HepG2 (cell line): ENCODE data around the gene BTF3L4. TPM values are rescaled to one million over a fixed set of nuclear protein-coding genes. Genes with fewer than 3 reads are reported as not detected.
A peak's percentile ranks its signal among the peaks of the same experiment; 100 is the strongest.

Source experiments
- ATAC-seq: fragments of 200-7000 bp; cut with Tn5 transposase; 3 replicates; pipeline ENCODE4 v1.9.1; 2020; ENCODE audit warnings: mild to moderate bottlenecking, moderate library complexity
- BruUV-seq: library from RNA; stranded (reverse); fragments of 400-500 nt; replicated peaks from 2 replicates; lab custom pipeline; 2021; lab: Mats Ljungman, UMichigan
- CTCF ChIA-PET: fragments of 300-600 bp; formaldehyde crosslinking; extraction: SDS; loops from one replicate; lab custom pipeline; 2021; ENCODE audit warnings: low total read pairs, inconsistent platforms, low intra/inter-chr PET ratio; lab: Yijun Ruan, JAX
- POLR2A ChIA-PET: fragments of 350-600 bp; sonication (Branson Sonifier 250); formaldehyde crosslinking; loops from one replicate; lab custom pipeline; 2020; ENCODE audit warnings: antibody characterized with exemption, inconsistent platforms; lab: Yijun Ruan, JAX
- DNase-seq: peaks from one replicate; pipeline ENCODE4 v3.0.0-alpha.2; 2015; ENCODE audit warnings: low spot score
- FAIRE-seq: peaks from 3 replicates; lab custom pipeline; 2011; peaks lifted over from hg19 to GRCh38; lab: Jason Lieb, UNC
- H2AFZ ChIP-seq: one replicate; pipeline ENCODE4 v1.6.1; 2011; ENCODE audit warnings: low read length, inconsistent platforms
- H3K27ac ChIP-seq: fragments of 300-600 bp; 3 replicates; pipeline ENCODE4 v1.8.0; 2011; ENCODE audit warnings: mixed run types, mild to moderate bottlenecking, mixed read lengths, low read length, inconsistent platforms; ENCODE audit not compliant: insufficient read depth; ENCODE audit errors: extremely low read length
- H3K27me3 ChIP-seq, 2 experiments: fragments of 200-600 bp in 1 of 2; 2 replicates in 1 of 2; 3 replicates in 1 of 2; pipeline versions ENCODE4 v1.6.0 to v1.8.0; 2011; ENCODE audit warnings: low read length in 2 of 2, mild to moderate bottlenecking in 2 of 2, moderate library complexity in 2 of 2, inconsistent platforms in 1 of 2; ENCODE audit not compliant: insufficient read depth in 2 of 2, control insufficient read depth in 1 of 2
- H3K36me3 ChIP-seq, 2 experiments: fragments of 200-600 bp in 1 of 2; replicated peaks in 1 of 2; 2 replicates in 1 of 2; 3 replicates in 1 of 2; pipeline versions ENCODE4 v1.5.1 to v1.8.0; 2011; ENCODE audit warnings: low read length in 2 of 2, inconsistent platforms in 1 of 2; ENCODE audit not compliant: insufficient read depth in 2 of 2, control insufficient read depth in 1 of 2
- H3K4me1 ChIP-seq: 2 replicates; pipeline ENCODE4 v1.5.1; 2012; ENCODE audit warnings: low read length, inconsistent platforms; ENCODE audit not compliant: insufficient read depth
- H3K4me2 ChIP-seq: 2 replicates; pipeline ENCODE4 v1.6.0; 2011; ENCODE audit warnings: low read depth, low read length, inconsistent platforms
- H3K4me3 ChIP-seq, 3 experiments: fragments of 200-600 bp in 1 of 3; sonication (generic), shearing (Covaris generic) in 1 of 3; replicated peaks in 1 of 3; 2 replicates each; pipeline ENCODE4 v1.5.1; 2011 to 2016; ENCODE audit warnings: low read length in 3 of 3, inconsistent platforms in 2 of 3, low read depth in 2 of 3, mild to moderate bottlenecking in 2 of 3, control low read depth in 1 of 3, mixed read lengths in 1 of 3; ENCODE audit not compliant: insufficient read depth in 1 of 3
- H3K79me2 ChIP-seq: one replicate; pipeline ENCODE4 v1.6.1; 2011; ENCODE audit warnings: low read length, inconsistent platforms; ENCODE audit not compliant: insufficient read depth
- H3K9ac ChIP-seq: 2 replicates; pipeline ENCODE4 v1.6.0; 2011; ENCODE audit warnings: mild to moderate bottlenecking, low read depth, low read length, inconsistent platforms; ENCODE audit not compliant: insufficient read depth
- H3K9me3 ChIP-seq: 2 replicates; pipeline ENCODE4 v1.5.1; 2012; ENCODE audit warnings: mild to moderate bottlenecking, low read length
- H4K20me1 ChIP-seq: 2 replicates; pipeline ENCODE4 v1.6.0; 2011; ENCODE audit warnings: inconsistent platforms, mild to moderate bottlenecking, low read length, moderate library complexity; ENCODE audit not compliant: insufficient read depth
- ELF4 ChIP-seq: sonication (generic); formaldehyde crosslinking; IDR thresholded peaks from 2 replicates; pipeline ENCODE4 v1.5.0; 2020; ENCODE audit warnings: missing genetic modification reagents, mild to moderate bottlenecking, moderate library complexity, borderline replicate concordance
- FOXP4 ChIP-seq: sonication (generic); formaldehyde crosslinking; IDR thresholded peaks from 2 replicates; pipeline ENCODE4 v1.4.0; 2020; ENCODE audit warnings: missing genetic modification reagents
- GATA4 ChIP-seq: sonication (generic); IDR thresholded peaks from 2 replicates; pipeline ENCODE4 v1.6.1; 2016; ENCODE audit warnings: antibody characterized with exemption, low read depth, borderline replicate concordance
- GTF3A ChIP-seq: sonication (generic); formaldehyde crosslinking; conservative IDR thresholded peaks from 2 replicates; pipeline ENCODE4 v1.4.0; 2020; ENCODE audit warnings: mild to moderate bottlenecking, missing genetic modification reagents
- JUN ChIP-seq: sonication (generic); formaldehyde crosslinking; IDR thresholded peaks from 2 replicates; pipeline ENCODE4 v1.4.0; 2020; ENCODE audit warnings: mild to moderate bottlenecking, missing genetic modification reagents
- RBFOX2 ChIP-seq: fragments of 200-400 bp; formaldehyde crosslinking; IDR thresholded peaks from 2 replicates; pipeline ENCODE4 v1.6.1; 2017; ENCODE audit warnings: low read depth, mild to moderate bottlenecking, low read length
- SRSF4 ChIP-seq: fragments of 200-400 bp; formaldehyde crosslinking; IDR thresholded peaks from one replicate; pipeline ENCODE4 v1.6.1; 2018; ENCODE audit warnings: mild to moderate bottlenecking, low read depth, low read length, moderate library complexity; ENCODE audit not compliant: poor library complexity, severe bottlenecking
- ZKSCAN1 ChIP-seq: fragments of 150-350 bp; IDR thresholded peaks from 2 replicates; pipeline ENCODE4 v1.6.1; 2014; ENCODE audit warnings: low read length
- ZNF225 ChIP-seq: sonication (generic); formaldehyde crosslinking; IDR thresholded peaks from 2 replicates; pipeline ENCODE4 v1.4.0; 2020; ENCODE audit warnings: mild to moderate bottlenecking, missing genetic modification reagents
- ZNF256 ChIP-seq: sonication (generic); formaldehyde crosslinking; conservative IDR thresholded peaks from 2 replicates; pipeline ENCODE4 v1.4.0; 2020; ENCODE audit warnings: missing genetic modification reagents
- WGBS: methylation state at CpG from one replicate; pipeline ENCODE4 v1.1.6; 2017; ENCODE audit warnings: low lambda C conversion rate; 5-methylcytosine and 5-hydroxymethylcytosine counted together
- in situ Hi-C: cut with HindIII; loops from 2 replicates; pipeline ENCODE4 v1.10.0; 2017; ENCODE audit warnings: low pct_unique_long_range_greater_than_20kb; ENCODE audit not compliant: extremely low pct_ligation_motif_present
- intact Hi-C: fragments of 100-400 bp; cut with micrococcal nuclease; formaldehyde crosslinking; loops from one replicate; pipeline ENCODE4 v1.10.0; 2022; ENCODE audit not compliant: unreplicated experiment
- polyA plus RNA-seq, 8 experiments: library from polyadenylated mRNA; depleted of rRNA in 3 of 8; stranded (reverse) in 7 of 8; unstranded in 1 of 8; fragments of >200 nt; fragmentation: Illumina TruSeq in 4 of 8; extraction: Trizol in 4 of 8; gene quantifications; 2 replicates each; pipeline versions ENCODE4 v1.2.1 to v1.2.3, GENCODE V29; 2011 to 2016; ENCODE audit warnings: low read depth in 4 of 8, missing spikeins in 1 of 8, mixed read lengths in 1 of 8; ENCODE audit not compliant: insufficient read depth in 1 of 8
- total RNA-seq, 5 experiments: library from RNA; depleted of rRNA; stranded (reverse); fragments of >200 nt; fragmentation: Illumina TruSeq; extraction: Trizol; gene quantifications; 2 replicates each; pipeline ENCODE4 v1.2.3, GENCODE V29; 2016; ENCODE audit warnings: low read depth in 1 of 5

The BTF3L4 gene
- total and polyA plus RNA-seq, 2 of the 13 experiments (the other 11 are each of a cell fraction or from before 2014, with no cell fraction given): 59.0 to 74.3 TPM

GRCh38 chr1:52060822-52061221 is 4.7 kb downstream of the BTF3L4 start:
- ChIA-PET POLR2A (interaction anchor here (1.0 to 1.9 kb wide), 3 partner anchors 9 to 19 kb away, joined by 4 to 5 read pairs (median 4); no protein-coding TSS in a partner anchor), CTCF (no interaction called here)
- no peak for TF ChIP-seq ZNF225 (CRISPR knock-in tag)
- no peak for TF ChIP-seq ELF4 (CRISPR knock-in tag)
- no peak for TF ChIP-seq FOXP4 (CRISPR knock-in tag)
- TF ChIP-seq GTF3A (CRISPR knock-in tag): no peak
- TF ChIP-seq ZKSCAN1: peak; percentile 58; the same call in 1 of the 2 replicates
- TF ChIP-seq ZNF256 (CRISPR knock-in tag): no peak
- BruUV-seq: no TSS peak
- Histone ChIP-seq H3K4me3 (no peak overlapping the region), H2AFZ (no peak overlapping the region), H3K79me2 (peaks cover 68% of the 10 kb centered on the region), H3K4me1 (peaks cover 43% of the 10 kb centered on the region), H3K36me3 (peaks cover 17 to 48% of the 10 kb centered on the region in 2 experiments), H4K20me1 (peaks cover 36% of the 10 kb centered on the region), H3K9ac (no peak overlapping the region), H3K9me3 (no peaks in the 10 kb centered on the region), H3K4me2 (no peak overlapping the region), H3K27ac (no peak overlapping the region), H3K27me3 (no peaks in the 10 kb centered on the region; a peak in 1 of 5 replicates)
- ATAC-seq: no peak
- no peak for FAIRE-seq
- intact Hi-C loops (no loop called here), in situ Hi-C loops (no loop called here)
- no peak for DNase-seq
- WGBS: 94% methylated on average over 4 of the region's 4 CpGs

GRCh38 chr1:52063192-52063591 is 7.1 kb downstream of the BTF3L4 start:
- H3K79me2 ChIP-seq: peaks cover 57% of the 10 kb centered on the region
- in situ Hi-C loops: no loop called here
- no peak for FAIRE-seq

More at GRCh38 chr1:52063192-52063591, 7.1 kb downstream of the BTF3L4 start:
- H3K4me1 ChIP-seq: peaks cover 34% of the 10 kb centered on the region
- BruUV-seq: no TSS peak
- TF ChIP-seq RBFOX2 (peak; percentile 71), SRSF4 (no peak), JUN (CRISPR knock-in tag) (no peak), GATA4 (no peak)
- no peak for ATAC-seq
- intact Hi-C loops: no loop called here
- no peaks in the 10 kb centered on the region for H3K9me3 ChIP-seq
- H3K27ac ChIP-seq: no peak overlapping the region
- peaks cover 17 to 66% of the 10 kb centered on the region in 2 experiments for H3K36me3 ChIP-seq
- H3K4me2 ChIP-seq: no peak overlapping the region
- H3K4me3 ChIP-seq: no peak overlapping the region
- no peak overlapping the region for H3K9ac ChIP-seq
- 94% methylated on average over 2 of the region's 2 CpGs for WGBS
- H3K27me3 ChIP-seq: no peaks in the 10 kb centered on the region
- H4K20me1 ChIP-seq: peaks cover 36% of the 10 kb centered on the region
- ChIA-PET POLR2A (interaction anchor here (0.7 to 1.6 kb wide), 3 partner anchors 8 to 17 kb away, joined by 3 to 4 read pairs (median 4); partner anchors contain the start of gene TXNDC12), CTCF (no interaction called here)
- no peak overlapping the region for H2AFZ ChIP-seq
- DNase-seq: no peak
